Karpas-422 (cell line): ENCODE measurements around the gene PLEKHG2. TPM values are rescaled to one million over a fixed set of nuclear protein-coding genes. Genes with fewer than 3 reads are reported as not detected.

Source experiments
- DNase-seq: peaks from one replicate; pipeline ENCODE4 v3.0.0-alpha.2; 2015
- H2AFZ ChIP-seq: fragments of 200-600 bp; sonication (generic); 2 replicates; pipeline ENCODE4 v1.6.1; 2014; ENCODE audit warnings: antibody characterized with exemption, low read length, mixed read lengths
- H3K27ac ChIP-seq: fragments of 200-600 bp; sonication (generic); 2 replicates; pipeline ENCODE4 v1.5.1; 2014; ENCODE audit warnings: mild to moderate bottlenecking, low read length, moderate library complexity
- H3K27me3 ChIP-seq: fragments of 200-600 bp; sonication (generic); 2 replicates; pipeline ENCODE4 v1.6.1; 2014; ENCODE audit warnings: low read length, mixed read lengths
- H3K36me3 ChIP-seq: fragments of 200-600 bp; sonication (generic); 2 replicates; pipeline ENCODE4 v1.6.1; 2014; ENCODE audit warnings: low read length, mixed read lengths; ENCODE audit not compliant: insufficient read depth
- H3K4me1 ChIP-seq: fragments of 200-600 bp; sonication (generic); 2 replicates; pipeline ENCODE4 v1.6.1; 2014; ENCODE audit warnings: mild to moderate bottlenecking, low read length, mixed read lengths
- H3K4me2 ChIP-seq: fragments of 200-600 bp; sonication (generic); 2 replicates; pipeline ENCODE4 v1.6.1; 2014; ENCODE audit warnings: low read length, low read depth, mild to moderate bottlenecking; ENCODE audit not compliant: poor library complexity, severe bottlenecking
- H3K4me3 ChIP-seq: fragments of 200-600 bp; sonication (generic); 2 replicates; pipeline ENCODE4 v1.5.1; 2014; ENCODE audit warnings: mild to moderate bottlenecking, antibody characterized with exemption, low read length, mixed read lengths
- H3K79me2 ChIP-seq: fragments of 200-600 bp; sonication (generic); 2 replicates; pipeline ENCODE4 v1.6.1; 2014; ENCODE audit warnings: mild to moderate bottlenecking, low read length, mixed read lengths
- H3K9ac ChIP-seq: fragments of 200-600 bp; sonication (generic); 2 replicates; pipeline ENCODE4 v1.6.0; 2014; ENCODE audit warnings: low read length
- H3K9me2 ChIP-seq: fragments of 200-600 bp; sonication (generic), shearing (Covaris generic); replicated peaks from 2 replicates; pipeline ENCODE4 v1.6.0; 2014; ENCODE audit warnings: mild to moderate bottlenecking, low read length, moderate library complexity; ENCODE audit not compliant: insufficient read depth
- H3K9me3 ChIP-seq: fragments of 300-700, 200-600 bp; sonication (generic); 2 replicates; pipeline ENCODE4 v1.6.1; 2014; ENCODE audit warnings: low read length, mixed read lengths
- H4K20me1 ChIP-seq: fragments of 200-600 bp; sonication (generic); 2 replicates; pipeline ENCODE4 v1.6.1; 2014; ENCODE audit warnings: mild to moderate bottlenecking, antibody characterized with exemption, low read length, low read depth; ENCODE audit not compliant: insufficient read depth
- total RNA-seq: library from RNA; depleted of rRNA; stranded (reverse); fragments of >200 nt; shearing (Covaris generic); gene quantifications from 2 replicates; pipeline ENCODE4 v1.2.3, GENCODE V29; 2014; ENCODE audit warnings: low replicate concordance

Gene PLEKHG2
- total RNA-seq, 1 experiment from 2014 or later = 19.0 TPM

DNA sequence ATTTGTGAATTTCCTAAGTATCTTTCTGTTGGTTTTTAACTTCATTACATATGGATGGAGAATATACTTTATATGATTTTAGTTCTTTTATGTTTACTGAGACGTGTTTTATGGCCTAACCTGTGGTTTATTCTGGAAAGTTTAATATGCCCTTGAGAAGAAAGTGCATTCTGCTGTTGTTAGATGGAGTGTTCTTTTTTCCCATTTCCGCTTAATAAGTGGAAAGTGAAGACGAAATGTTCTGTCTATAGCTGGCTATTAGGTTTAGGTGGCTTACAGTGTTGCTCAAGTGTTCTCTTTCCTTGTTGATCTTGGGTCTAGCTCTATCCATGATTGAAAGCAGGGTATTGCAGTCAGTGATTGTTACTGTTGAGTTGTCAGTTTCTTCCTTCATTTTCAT is 50.9 kb downstream of the PLEKHG2 start:
- Histone ChIP-seq H3K4me2 (no peak overlapping the region), H3K36me3 (peaks cover 21% of the 10 kb centered on the region; the same call in 1 of the 2 replicates), H4K20me1 (0 out of 2 replicates have a peak, but pooled peaks cover 4% of the 10 kb centered on the region), H3K4me3 (no peak overlapping the region), H2AFZ (no peak overlapping the region), H3K4me1 (no peaks in the 10 kb centered on the region), H3K27me3 (no peaks in the 10 kb centered on the region), H3K79me2 (peaks cover 7% of the 10 kb centered on the region), H3K9ac (no peak overlapping the region), H3K9me2 (no peaks in the 10 kb centered on the region), H3K27ac (no peak overlapping the region), H3K9me3 (no peaks in the 10 kb centered on the region)
- DNase-seq = no peak

DNA sequence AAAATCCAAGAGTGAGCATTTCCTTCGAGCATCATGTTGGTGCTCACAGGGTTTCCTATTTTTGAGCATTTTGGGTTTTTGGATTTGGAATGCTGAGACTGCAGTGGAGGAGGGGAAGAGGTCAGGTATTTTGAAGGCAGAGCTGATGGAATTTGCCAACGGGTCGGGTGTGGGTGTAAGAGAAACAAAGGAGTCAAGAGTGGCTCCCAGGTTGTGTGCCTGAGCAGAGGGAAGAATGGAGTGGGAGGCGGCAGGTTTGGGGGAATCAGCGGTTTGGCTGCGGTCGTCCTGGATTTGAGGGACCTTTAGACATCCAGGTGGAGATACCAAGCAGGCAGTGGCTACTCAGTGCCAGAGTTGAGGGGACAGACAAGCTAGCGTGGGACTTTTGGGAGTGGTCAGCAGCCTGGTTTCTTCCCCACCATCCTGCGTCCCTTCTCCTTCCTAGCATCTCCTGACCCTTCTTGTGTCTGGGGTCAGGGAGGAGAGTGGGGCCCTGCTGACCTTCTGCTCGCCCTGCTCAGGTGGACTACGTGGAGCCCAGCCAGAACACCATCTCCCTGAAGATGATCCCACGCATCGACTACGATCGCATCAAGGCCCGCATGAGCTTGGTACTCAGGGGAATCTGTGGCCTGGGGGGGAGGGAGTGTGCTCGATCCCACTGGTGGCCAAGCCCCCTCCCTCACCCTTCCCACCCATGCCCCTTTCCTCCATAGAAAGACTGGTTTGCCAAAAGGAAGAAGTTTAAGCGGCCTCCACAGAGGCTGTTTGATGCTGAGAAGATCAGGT is 53.7 kb downstream of the PLEKHG2 start:
- Histone ChIP-seq H3K9ac (no peak overlapping the region), H4K20me1 (0 out of 2 replicates have a peak, but pooled peaks cover 6% of the 10 kb centered on the region)

DNA sequence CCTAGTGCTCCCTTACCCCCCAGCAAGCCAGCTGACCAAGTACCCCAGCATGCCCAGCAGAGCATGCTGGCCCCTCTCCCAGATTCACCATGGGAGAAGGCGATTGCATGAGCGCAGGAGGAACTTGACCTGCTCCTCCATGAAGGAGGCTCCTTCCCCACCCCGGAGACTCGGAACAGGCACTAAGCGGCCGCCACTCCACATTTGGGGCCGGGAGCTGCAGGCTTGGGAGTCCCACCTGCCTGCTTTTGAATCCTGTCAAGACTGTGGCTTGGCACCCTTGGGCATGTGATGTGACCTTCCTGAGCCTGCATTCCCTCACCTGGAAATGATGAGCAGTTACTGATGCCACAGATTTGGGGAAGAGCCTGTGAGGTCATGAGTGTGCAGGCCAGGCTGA is 55.5 kb downstream of the PLEKHG2 start:
- Histone ChIP-seq H3K4me2 (no peak overlapping the region), H3K4me3 (no peak overlapping the region), H3K79me2 (peaks cover 4% of the 10 kb centered on the region), H3K9ac (no peak overlapping the region), H3K27ac (no peak overlapping the region), H3K9me2 (no peaks in the 10 kb centered on the region), H3K27me3 (no peaks in the 10 kb centered on the region), H4K20me1 (0 out of 2 replicates have a peak, but pooled peaks cover 6% of the 10 kb centered on the region), H3K36me3 (peaks cover 24% of the 10 kb centered on the region), H2AFZ (no peak overlapping the region), H3K9me3 (no peaks in the 10 kb centered on the region), H3K4me1 (no peaks in the 10 kb centered on the region)
- DNase-seq = no peak

More for the DNA sequence above, 53.7 kb downstream of the PLEKHG2 start:
- Histone ChIP-seq H3K27me3 (no peaks in the 10 kb centered on the region), H3K27ac (no peak overlapping the region), H3K9me3 (no peaks in the 10 kb centered on the region), H3K79me2 (peaks cover 7% of the 10 kb centered on the region), H3K4me3 (no peak overlapping the region), H3K9me2 (no peaks in the 10 kb centered on the region), H2AFZ (no peak overlapping the region), H3K4me1 (no peaks in the 10 kb centered on the region), H3K36me3 (peaks cover 24% of the 10 kb centered on the region), H3K4me2 (no peak overlapping the region)
- no peak for DNase-seq

DNA sequence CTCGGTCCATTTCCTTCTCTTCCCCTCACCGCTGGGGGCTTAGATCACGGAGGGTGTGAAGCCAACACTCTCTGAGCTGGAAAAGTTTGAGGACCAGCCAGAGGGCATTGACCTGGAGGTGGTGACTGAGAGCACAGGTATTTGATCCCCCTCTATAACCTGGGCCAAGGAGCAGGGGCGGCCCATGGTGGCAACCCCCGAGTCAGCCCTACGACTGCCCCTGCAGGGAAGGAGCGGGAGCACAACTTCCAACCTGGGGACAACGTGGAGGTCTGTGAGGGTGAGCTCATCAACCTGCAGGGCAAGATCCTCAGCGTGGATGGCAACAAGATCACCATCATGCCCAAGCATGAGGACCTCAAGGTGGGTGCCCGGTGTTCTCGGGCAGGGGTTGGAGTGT is 56.6 kb downstream of the PLEKHG2 start:
- no peaks in the 10 kb centered on the region for H3K27me3 ChIP-seq

GRCh38 chr19:39469567-39469966 is 57.1 kb downstream of the PLEKHG2 start:
- H3K4me2 ChIP-seq = no peak overlapping the region
- H3K36me3 ChIP-seq = peaks cover 20% of the 10 kb centered on the region
- H4K20me1 ChIP-seq = 0 out of 2 replicates have a peak, but pooled peaks cover 6% of the 10 kb centered on the region
- no peaks in the 10 kb centered on the region for H3K9me3 ChIP-seq
- DNase-seq = no peak
- no peaks in the 10 kb centered on the region for H3K27me3 ChIP-seq
- H3K4me1 ChIP-seq = no peaks in the 10 kb centered on the region
- no peaks in the 10 kb centered on the region; the same call in 1 of the 2 replicates for H3K79me2 ChIP-seq
- H3K9me2 ChIP-seq = no peaks in the 10 kb centered on the region
- no peak overlapping the region for H3K9ac ChIP-seq
- H3K27ac ChIP-seq = no peak overlapping the region
- H3K4me3 ChIP-seq = no peak overlapping the region
- no peak overlapping the region for H2AFZ ChIP-seq

More for the DNA sequence above, 56.6 kb downstream of the PLEKHG2 start:
- no peaks in the 10 kb centered on the region for H3K4me1 ChIP-seq
- no peaks in the 10 kb centered on the region; the same call in 1 of the 2 replicates for H3K79me2 ChIP-seq
- no peak overlapping the region for H3K4me2 ChIP-seq
- H3K36me3 ChIP-seq = peaks cover 17% of the 10 kb centered on the region
- no peak overlapping the region for H2AFZ ChIP-seq
- H3K27ac ChIP-seq = no peak overlapping the region
- H3K4me3 ChIP-seq = no peak overlapping the region
- 0 out of 2 replicates have a peak, but pooled peaks cover 6% of the 10 kb centered on the region for H4K20me1 ChIP-seq
- H3K9ac ChIP-seq = no peak overlapping the region
- no peak for DNase-seq
- H3K9me3 ChIP-seq = no peaks in the 10 kb centered on the region
- H3K9me2 ChIP-seq = no peaks in the 10 kb centered on the region

GRCh38 chr19:39470724-39471339 is 58.4 kb downstream of the PLEKHG2 start:
- Histone ChIP-seq H4K20me1 (0 out of 2 replicates have a peak, but pooled peaks cover 2% of the 10 kb centered on the region), H3K9me3 (no peaks in the 10 kb centered on the region), H3K4me2 (no peak overlapping the region), H2AFZ (no peak overlapping the region), H3K79me2 (no peaks in the 10 kb centered on the region; the same call in 1 of the 2 replicates), H3K36me3 (peaks cover 26% of the 10 kb centered on the region), H3K9me2 (no peaks in the 10 kb centered on the region), H3K27ac (no peak overlapping the region), H3K9ac (no peak overlapping the region), H3K27me3 (no peaks in the 10 kb centered on the region), H3K4me1 (no peaks in the 10 kb centered on the region), H3K4me3 (no peak overlapping the region)
- DNase-seq = no peak

- Histone ChIP-seq H3K4me3 (no peak overlapping the region), H3K9ac (no peak overlapping the region), H3K36me3 (peaks cover 34% of the 10 kb centered on the region), H4K20me1 (0 out of 2 replicates have a peak, but pooled peaks cover 2% of the 10 kb centered on the region), H3K79me2 (no peaks in the 10 kb centered on the region), H3K4me2 (no peak overlapping the region), H2AFZ (no peak overlapping the region), H3K27me3 (no peaks in the 10 kb centered on the region), H3K9me3 (no peaks in the 10 kb centered on the region), H3K4me1 (no peaks in the 10 kb centered on the region), H3K9me2 (no peaks in the 10 kb centered on the region), H3K27ac (no peak overlapping the region)
- no peak for DNase-seq
These were observed 59.5 kb downstream of the PLEKHG2 start for GRCh38 chr19:39471756-39472536.
